HG02571 (cell line): ENCODE results near the gene GORASP1.

Experiments used
- ATAC-seq: cut with Tn5 transposase; IDR thresholded peaks from one replicate; pipeline ENCODE4 v1.9.1; 2021; ENCODE audit warnings: mild to moderate bottlenecking, moderate library complexity; ENCODE audit not compliant: unreplicated experiment

Gene GORASP1

DNA sequence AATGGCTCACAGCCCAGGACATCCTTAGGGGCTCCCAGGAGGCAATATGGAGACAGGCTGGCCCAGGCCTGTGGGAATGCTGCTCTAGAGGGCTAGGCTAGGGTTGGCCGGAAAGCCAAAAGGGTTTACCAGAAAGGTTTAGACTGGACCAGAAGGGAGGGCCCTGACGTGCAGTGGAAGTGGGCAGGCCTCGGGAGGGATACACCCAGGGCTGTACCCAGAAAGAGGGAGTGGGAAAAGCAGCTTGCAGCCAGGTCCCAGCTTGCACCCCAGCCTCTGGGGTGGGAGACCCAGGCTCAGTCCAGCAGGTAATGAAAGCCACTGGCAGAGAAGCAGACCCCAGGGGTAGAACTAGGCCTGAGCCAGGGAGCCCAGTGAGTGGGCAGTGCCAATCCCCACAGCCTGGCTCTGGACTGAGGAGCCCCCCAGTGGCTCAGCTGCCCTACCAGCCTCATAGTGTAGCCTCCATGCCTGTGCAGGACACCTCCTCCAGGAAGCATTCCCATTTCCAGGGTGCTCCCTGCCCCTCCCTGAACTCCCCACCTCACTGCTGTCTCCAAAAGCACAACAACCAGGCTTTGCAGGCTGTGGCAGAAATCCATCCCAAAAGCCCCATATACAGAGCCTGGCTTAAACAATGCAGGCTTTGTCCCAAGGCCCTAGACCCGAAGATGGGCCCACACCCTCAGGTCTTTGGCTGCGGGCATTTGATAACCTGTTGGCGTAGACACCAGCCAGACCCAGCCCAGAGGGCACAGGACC lies 3.5 kb downstream of the GORASP1 start:
- no peak for ATAC-seq

DNA sequence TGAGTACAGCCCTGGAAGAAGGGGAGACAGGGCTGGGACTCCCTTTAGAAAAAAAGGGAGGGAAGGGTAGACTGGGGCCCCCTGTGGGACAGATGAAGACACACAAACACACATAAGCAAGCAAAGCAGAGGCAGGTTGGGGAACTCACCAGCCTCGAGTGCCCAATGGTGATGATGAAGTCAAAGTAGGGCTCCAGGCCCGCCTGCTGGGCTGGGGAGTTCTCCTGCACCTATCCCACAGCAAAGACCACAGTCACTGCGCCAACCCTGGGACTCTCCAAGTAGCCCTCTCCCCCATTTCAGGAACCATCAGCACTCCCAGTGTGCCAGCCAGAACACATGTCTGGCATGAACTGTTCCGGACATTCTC lies 4.1 kb downstream of the GORASP1 start:
- ATAC-seq, result no peak

DNA sequence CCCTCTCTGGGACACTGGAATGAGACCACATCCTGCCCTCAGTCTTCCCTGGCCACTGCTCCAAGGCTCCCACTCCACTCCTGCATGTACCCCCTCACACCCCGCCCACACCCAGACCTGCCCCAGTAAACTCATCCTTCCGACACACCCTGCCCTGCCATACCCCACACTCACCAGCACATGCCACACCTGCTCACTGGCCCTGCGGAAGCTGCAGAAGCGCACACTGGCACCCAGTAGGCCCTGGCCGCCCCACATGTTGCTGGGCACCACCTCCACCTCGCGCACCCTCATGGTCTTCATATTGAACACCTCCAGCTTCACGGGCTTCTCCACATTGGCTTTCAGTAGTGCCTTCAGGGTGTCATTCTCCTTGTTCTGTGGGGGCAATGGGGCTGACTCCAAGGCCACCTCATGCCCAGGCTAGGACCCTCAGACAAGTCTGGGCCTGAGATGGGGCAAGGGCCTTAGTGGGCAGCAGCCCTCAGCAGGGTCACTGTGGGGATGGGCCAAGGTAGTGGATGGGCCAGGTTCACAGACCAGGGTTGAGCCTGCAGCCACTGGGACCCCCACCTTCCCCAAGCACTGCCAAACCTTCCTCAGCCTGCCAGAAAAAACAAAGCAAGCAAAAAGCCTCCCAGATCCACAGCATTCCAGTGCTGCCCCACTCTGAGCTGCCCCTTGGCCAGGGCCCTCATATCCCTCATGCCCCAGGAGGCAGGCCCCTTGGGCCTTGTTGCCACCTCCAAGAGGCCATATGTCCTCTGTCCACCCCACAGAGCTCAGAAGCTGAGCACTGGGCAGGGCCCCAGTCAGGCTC lies 4.7 kb downstream of the GORASP1 start:
- ATAC-seq, result no peak

DNA sequence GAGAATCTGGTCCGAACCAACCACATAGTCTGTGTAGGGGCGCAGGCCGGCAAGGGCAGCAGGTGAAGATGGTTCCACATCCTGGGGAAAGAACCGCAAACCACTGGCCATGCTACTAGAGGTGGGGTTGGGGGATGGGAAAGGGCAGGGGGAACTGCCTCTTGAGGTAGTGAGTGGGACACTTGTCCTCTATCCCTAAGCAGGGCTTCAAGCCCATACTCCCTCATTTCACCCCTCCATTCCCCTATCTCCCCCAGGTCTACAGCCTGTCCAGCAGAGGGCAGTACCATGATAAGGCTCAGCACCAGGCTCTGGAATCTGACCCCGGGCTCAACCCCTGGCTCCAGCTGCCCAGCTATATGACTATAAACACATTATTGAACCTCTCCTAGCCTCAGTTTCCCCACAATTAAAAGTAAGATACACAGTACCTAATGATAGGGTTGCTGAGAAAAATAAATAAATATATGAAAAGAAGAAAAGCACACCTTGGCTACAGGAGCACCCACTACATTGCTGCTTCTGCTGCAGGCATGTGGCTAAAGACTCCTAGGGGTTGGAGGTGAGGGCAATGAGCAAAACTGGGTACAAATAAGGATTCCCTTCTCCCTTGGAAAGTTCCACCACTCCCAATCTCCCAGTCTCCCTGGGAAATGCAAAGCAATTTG lies 6.3 kb downstream of the GORASP1 start:
- peak; percentile 61 for ATAC-seq

DNA sequence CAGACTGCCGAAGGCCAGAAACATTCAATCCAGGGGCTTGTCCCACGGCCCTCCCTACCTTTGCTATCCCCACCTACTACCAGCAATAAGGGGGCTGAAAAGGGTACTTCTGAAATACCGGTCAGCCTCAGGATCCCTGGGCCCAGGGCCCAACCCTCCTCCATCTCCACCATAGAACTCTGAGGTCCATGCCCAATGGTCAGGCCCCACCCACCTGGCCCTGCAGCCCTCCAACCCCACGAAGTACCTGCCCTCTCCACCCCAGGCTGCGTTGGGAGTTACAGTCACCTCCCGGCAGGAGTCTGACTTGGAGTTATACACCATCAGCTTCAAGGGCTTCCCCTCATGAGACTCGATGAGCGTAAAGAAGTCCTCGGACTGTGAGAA lies 6.9 kb downstream of the GORASP1 start:
- ATAC-seq, result no peak

DNA sequence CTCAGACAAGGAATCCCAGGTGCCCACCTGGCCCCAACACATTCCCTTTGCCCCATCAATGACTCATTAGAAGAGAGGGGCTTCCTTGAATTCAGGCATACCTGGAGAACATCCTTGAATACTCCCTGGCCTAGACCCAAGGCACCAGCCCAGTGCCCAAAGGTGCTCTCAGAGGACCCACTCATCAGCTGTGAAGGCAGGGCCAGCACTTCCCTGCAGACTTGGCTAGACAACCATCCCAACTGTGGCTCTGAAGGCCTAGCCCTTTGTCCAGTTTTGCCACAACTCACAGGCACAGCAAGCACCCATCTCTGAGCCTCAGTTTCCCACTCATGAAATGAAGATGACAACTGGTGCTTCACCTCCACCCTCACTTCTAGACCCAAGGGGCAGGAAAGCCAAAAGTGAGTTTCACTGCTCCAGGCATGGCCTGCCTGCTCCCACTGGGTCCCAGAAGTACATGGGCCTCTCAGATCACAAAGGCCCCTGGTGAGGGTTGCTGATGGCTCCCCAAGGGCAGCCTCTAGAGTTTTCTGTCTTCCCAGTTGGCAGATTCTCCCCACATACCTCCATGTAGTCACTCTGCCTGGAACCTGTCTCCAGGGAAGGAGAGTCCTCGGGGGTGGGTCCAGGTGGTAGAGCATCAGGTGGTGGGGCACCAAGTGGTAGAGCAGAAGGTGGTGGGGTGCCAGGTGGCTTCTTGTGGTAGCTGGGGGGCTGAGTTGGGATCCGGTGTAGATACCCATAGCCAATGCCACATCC lies 7.5 kb downstream of the GORASP1 start:
- no peak for ATAC-seq

DNA sequence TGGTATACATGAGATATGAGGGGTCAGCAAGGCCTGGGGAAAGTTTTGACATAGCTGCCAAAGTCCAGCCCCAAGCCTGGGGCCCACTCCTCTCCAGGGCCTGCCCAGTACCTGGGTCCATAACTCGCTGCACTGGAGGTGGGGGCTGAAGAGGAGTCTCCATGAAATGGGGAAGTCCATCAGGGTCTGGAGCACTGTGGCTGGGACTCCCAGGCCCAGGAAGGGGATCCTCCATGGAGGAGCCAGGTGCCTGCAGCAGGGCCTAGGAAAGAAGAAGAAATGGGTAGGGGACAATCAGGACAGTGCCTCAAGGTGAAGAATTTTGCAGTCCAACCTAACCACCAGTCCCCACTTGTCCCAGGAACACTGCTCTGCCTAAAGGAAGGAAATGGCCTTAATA lies 8.2 kb downstream of the GORASP1 start:
- ATAC-seq, result no peak

DNA sequence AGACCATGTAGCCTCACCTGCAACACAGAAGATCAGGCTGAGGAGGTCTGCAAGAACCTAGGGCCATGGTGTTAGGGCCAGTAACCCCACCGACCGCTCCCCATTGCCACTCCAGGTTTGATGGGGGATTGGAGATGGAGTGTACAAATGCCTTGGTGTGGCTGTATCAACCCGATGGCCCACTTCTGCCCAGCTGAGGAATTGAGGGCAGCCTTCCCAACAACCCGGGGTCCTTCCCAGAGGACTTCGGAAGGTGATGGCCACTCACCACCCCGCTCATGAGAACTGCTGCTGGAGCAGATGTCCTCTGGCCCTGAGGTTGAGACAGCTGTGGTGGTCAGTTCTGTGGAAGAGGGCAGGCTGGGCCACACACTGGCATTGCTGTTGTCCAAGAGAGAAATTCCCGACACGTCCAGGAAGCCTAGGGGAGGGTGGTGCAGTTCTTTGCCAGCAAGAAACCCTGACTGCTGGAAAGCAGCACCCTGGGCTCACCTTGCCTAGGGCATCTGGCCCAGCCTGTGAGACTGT lies 8.9 kb downstream of the GORASP1 start:
- ATAC-seq, result no peak

DNA sequence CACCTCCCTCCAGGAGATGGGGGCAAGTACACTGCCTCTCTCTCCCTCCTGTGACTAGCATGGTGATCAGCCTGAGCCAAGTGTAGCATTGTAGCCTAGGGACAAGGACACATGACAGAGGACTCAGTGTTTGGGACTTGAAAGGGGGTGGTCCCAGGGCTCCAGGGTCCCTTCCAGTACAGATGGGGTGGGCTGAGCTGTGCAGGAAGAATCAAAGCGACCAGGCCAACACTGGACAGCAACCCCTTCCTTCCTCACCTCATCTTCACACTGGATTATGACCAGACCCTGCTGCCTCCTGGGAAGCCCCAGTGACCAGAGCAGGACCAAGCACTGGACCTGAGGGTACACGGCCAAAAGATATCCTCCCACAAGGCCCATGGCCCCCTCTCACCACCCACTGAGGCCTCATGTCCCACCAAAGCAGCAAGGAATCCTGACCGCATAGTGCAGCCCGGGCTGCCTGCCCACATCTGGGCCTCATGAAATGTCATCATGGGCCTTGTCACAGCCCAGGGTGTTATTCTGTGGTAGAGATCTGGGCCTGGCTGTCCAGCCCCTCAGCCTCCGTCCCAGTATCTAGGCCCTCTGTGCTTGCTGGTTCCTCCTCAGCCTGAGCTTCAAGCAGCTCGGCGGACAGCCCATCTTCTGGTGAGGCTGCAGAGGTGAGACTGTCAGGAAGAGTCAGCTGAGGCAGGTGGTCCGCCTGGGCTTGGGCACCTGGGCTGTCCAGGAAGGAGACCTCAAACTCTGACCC lies 9.5 kb downstream of the GORASP1 start:
- ATAC-seq, result no peak

DNA sequence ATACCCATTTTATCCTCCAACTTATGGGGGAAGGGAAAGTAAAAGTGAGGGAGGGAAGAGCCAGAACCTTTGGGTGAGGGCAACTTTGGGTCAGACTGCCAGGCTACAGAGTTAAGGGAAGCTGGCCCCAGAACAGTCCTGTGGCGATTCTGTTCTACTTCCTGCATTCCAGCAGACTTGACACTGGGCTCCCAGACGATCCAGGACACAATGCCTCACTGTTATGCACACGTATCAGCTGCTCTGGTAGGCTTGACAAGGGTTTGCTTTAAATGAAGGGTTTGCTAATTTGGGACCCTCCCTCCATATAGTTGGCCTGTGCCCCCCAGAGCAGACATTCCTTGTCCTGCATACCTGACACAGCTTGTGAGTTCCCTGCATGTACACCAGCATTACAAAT lies 10.7 kb downstream of the GORASP1 start:
- no peak for ATAC-seq

DNA sequence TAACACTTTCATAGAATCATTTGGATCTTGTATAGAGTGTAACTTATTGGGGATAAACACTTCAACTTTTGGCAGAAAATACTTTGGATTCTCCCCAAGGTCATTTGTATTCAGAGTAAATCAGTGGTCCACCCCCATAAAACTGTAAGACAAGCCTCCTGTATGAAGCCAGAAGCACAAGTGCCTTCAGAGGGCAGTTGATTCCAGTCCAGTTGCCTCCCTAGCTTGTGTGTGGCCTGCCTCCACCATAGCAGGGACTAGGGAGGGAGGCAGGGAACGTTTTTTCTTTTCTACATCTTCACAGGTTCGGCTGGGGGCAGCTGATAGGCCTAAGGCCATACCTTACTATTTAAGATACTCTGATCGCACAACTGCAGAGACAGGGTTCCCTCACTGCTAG lies 11.6 kb downstream of the GORASP1 start:
- no peak for ATAC-seq

DNA sequence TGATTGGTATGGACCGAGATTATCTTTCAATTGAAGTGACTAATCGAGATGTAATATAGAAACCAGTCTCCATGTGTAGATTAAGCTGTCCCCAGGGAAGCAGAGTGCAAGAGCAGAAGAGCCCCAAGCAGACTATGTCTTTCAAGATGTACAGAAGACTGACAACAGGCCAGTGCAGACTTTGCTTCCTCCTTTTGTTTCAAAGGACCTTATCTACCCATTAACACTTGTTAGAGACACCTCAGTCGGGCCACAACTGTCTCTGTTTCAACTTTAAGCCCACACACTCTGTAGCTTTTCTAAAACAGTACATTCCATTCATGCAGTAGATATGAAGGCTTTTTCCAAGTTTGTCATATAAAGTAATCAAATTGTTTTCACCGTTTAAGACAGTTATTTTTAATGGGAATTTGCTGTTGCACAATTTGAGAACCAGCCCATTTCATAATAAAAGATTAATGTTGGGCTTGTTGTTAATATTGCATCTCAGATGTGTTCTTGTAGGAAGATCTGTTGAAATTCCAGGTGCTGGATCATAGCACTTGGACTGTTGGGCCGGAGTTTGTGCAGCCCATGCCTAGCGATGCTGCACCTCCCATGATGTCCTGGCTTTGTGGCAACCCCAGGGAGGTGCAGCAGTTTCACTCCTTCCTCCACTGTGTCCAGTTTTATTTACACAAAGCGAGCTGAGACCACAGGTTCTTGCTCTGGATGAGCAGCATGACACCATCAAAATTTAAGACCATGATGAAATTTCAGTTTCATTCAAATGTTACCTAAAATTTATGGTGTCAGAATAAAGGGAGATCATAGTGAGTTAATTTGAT lies 12.4 kb downstream of the GORASP1 start:
- ATAC-seq, result no peak

DNA sequence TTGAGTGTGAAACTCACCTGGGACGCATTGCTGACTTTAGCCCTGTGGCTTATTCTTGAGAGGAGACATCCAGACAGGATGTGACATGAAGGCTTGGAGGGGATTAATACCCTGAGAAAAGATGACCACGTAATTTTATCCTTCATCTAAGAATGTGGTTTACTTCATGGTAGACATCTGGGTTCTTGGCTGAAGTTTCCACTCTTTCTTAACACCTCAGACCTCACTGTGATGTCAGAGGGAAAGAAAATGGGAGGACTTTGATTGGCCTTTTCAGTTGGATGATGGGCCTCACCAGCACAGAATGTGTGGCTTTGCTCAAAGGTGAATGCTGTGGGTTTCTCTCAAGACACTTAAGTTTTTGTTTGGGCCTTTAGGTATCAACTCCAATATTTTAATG lies 16.5 kb downstream of the GORASP1 start:
- ATAC-seq, result no peak

DNA sequence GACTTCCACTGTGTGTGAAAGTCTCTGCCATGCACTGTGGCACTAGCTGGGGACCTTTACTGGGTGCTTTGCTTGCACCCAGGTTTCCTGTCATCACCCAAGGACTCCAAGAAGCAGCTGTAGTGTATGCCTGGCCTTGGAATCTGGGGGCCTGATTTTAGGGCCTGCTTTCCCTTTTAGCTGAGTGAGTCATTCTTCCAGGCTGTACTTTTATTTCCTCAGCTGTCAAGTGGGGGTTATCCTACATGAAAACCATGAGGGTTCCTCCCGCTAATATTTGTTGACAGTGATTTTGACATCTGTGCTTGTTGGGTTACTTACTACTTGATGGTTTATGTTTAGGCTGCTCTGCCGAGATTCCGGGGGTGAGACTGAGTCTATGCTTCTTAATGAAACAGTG lies 18.5 kb downstream of the GORASP1 start:
- ATAC-seq, result no peak

DNA sequence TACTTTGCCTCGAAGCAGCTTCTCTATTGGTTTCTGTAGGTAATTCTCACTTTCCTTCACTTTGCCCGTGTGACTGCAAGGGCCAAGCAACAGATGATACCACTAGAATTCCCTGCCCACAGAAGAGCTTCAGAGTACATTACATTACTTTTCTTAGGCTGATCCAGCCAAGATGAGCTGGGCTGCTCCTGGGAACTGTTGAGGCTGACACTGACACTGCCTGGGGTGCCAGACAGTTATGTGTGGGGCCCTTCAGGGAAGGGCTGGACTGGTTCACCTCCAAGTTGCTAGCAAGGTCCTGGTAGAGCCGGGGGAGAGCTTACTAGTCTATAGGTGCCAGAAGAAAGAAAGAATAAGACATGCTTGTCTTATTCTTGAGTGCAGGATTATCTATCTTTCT lies 19.0 kb downstream of the GORASP1 start:
- ATAC-seq, result no peak

DNA sequence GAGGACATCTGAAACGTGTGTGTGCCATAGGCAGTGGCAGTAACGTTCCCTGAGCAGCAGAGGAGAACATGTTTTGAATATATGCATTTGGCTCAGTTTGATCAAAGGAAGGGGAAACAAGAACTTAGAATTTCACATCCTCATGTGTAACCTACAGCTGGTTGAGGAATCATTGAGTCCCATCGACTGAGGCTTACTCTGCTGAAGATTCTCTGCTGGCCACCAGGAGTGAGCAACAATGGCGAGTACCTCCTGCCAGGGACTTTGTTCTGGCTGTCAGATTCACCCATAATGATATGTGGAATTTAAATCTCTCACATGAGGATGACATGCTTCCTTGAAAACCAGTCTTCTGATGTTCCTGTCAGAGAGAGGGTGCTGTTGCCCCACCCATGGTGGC lies 21.3 kb downstream of the GORASP1 start:
- no peak for ATAC-seq

DNA sequence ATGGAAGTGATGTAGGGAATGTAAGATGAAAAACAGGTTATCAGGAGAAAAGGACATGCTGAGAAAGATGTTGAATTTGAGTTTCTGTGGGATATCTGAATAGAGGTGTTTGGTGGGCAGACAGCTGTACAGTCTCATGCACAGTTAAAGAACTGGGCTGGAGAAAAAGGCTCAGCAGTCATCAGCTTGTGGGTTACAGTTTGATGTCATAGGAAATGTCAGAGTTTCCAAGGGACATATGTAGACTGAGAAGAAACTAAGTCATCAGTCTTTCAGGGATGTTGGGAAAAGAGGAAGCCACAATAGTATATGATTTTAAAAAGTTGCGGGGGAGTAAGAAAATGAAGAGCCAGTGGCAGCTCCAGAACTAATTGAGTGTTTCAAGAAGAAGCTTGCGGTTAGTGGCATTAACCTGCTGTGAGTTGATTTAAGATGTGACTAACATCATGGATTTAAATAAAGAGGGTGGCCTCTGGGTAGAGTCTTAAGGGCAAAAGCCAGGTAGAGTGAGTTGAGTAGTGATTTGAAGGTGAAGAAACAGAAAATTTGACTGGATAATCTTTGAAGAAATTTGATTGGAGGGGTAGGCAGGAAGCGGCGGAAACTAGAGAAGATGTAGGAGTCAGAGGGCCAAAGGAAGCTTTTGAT lies 24.6 kb downstream of the GORASP1 start:
- no peak for ATAC-seq

DNA sequence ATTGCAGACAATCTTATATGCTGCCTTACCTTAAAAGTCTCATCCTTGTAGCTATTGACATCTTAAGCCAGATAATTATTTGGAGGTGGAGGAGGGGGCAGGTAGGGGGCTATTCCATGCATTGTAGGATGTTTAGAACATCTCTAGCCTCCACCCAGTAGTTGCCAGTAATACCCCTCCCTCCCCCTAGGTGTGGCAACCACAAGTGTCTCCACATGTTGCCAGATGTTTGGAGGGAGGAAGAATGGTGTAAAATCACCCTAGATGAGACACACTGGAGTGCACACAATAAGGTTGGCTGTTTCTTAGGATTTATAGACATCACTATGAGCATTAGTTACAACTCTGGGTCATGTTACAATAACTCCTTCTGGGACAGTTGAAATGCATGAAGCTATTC lies 27.4 kb downstream of the GORASP1 start:
- ATAC-seq, result no peak

DNA sequence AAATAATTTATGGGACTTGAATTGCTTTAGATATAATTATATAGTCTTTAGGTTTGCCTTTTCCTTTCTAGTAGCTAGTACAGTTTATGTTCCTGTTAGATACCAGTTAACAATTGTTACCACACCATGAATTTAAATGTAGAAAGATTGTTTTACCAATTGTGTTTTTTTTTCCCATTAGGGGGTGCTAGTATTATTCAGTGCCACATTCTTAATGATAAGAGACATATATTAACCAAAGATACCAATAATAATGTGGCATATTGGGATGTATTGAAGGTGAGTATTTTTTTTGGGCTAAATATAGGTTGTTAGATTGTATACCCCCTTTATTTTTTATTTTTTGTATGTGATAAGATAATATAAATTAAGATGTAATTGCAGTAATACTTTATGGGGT lies 27.9 kb downstream of the GORASP1 start:
- no peak for ATAC-seq
